Activated CD4-positive, alpha-beta T cell treated with anti-CD3 and anti-CD28 coated beads, Interleukin-10, Interleukin-2, amounts not matched to agents 100 ng/mL and 50 ng/mL, durations not matched to agents 16 hours and 8 hours (primary cell): ENCODE results near the gene SULF2.

Source experiments
- DNase-seq: peaks from one replicate; pipeline ENCODE4 v3.0.0-alpha.2; 2020

SULF2 gene

DNA sequence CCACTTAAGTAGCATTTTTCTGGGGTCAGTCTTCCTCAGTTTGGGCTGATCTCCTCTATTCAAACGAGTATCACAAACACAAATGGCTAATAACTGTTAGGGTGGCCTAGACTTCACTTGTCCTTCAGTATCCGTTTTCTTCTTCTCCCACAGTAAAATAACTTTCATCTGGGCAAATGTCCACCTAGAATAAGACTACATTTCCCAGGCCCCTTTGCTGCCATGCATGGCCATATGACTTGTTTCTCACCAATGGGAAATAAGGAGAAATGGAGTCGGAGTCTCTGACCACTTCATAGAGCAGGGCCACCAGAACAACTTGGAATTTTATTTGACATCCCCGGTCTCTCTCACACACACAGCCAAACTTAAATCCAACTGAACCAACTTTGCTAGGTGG is 51.4 kb downstream of the SULF2 start:
- no peak for DNase-seq

DNA sequence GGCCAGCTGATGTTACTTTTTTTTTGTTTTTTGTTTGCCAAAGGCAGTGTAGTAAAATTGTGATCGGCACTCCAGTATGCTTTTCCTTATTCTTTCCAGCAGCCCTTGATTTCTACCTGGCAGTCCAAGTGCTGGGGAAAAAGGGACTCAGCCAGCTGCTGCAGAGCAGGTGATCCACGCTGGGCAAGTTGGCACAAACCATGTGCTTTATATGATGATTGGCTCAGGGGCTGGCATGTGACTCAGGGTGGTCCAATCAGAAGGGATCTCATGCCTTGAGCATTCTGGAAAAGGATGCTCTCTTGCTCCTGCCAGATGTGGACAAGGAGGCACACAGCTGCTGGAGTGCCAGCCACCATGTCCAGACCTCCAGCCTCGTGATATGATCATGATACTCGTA is 54.5 kb downstream of the SULF2 start:
- DNase-seq, result no peak

DNA sequence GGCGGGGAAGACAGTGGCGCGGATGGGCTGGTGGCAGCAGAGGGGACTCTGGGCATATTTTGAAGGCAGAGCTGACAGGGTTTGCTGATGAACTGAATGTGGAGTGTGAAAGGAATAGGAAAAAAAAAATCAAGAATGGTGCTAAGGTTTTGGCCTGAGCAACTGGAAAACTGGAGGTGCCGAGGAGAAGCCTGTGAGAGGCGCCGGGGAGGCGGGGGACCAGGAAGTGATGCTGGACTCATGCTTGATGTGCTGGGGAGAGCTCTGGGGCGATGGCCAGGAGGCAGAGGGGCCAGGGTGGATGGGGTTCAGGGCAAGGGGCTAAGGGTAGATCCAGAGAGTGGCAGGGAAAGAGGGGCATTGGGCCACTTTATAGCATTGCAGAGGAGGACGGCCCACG is 55.8 kb downstream of the SULF2 start:
- no peak for DNase-seq

DNA sequence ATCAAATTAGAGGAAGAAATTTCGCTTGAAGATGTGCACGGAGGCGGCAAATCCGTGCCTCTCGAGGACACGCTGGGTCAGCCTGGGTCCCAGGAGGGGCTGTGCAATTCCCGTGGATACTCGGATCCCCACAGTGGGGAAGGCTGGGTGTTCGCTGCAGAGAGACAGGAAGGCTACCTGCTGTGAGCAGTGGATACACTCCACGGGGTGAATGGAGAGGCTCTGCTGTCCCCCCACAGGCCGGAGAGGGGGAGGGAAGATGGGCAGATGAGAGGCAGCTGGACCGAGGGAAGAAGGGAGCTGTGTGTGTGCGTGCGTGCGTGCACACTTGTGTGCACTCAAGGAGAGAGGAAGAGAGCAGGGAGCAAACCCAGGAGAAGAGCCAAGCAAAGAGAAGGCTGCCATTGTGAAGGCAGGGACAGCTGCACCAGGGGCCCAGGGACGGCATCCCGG is 57.3 kb downstream of the SULF2 start:
- no peak for DNase-seq

DNA sequence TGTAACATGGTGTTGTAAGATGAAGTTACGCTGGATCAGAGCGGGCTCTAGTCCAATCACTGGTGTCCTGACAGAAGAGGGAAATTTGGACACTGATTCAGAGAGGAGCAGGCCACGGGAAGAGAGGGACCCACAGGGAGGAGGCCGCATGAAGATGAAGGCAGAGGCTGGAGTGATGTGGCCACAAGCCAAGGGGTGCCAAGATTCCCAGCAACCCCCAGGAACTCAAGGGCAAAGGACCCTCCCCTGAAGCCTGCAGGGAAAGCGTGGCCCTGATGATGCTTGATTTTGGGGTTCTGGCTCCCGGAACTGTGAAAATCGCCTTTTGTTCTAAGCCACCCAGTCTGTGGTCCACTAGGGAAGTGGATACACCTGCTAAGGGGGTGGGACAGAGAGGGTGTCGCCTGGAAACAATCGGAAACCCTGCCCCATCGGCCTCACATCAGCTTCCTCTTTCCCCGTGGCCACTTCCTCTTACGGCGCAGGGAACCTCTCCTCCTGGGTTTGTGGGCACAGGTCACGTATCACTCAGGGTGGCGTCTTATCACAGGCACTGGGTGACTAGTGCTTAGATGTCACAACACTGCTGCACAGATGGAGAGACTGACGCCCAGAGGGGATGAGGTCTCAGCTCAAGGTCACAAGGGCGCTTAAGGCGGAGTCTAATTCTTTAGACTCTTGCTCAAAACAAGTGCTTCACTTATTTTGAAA is 58.0 kb downstream of the SULF2 start:
- peak; percentile 86 for DNase-seq

DNA sequence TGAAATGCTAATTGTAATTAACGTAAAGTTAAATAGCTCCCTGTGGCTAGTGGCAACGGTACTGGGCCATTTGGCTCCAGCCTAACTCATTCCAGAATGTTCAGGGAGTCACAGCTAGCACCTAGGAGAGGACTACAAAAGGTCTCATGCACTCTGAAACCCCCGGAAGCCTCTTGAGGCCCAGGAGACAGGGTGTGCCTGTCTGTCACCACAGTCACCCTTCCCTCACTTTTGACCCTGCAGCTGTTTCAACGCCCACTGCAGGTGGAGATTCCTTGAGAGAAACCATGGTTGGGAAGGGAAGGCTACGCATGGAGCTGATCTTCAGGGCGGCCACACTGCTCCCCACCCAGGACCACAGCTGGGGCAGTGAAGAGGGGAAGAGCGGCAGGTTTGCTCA is 58.6 kb downstream of the SULF2 start:
- DNase-seq, result no peak

DNA sequence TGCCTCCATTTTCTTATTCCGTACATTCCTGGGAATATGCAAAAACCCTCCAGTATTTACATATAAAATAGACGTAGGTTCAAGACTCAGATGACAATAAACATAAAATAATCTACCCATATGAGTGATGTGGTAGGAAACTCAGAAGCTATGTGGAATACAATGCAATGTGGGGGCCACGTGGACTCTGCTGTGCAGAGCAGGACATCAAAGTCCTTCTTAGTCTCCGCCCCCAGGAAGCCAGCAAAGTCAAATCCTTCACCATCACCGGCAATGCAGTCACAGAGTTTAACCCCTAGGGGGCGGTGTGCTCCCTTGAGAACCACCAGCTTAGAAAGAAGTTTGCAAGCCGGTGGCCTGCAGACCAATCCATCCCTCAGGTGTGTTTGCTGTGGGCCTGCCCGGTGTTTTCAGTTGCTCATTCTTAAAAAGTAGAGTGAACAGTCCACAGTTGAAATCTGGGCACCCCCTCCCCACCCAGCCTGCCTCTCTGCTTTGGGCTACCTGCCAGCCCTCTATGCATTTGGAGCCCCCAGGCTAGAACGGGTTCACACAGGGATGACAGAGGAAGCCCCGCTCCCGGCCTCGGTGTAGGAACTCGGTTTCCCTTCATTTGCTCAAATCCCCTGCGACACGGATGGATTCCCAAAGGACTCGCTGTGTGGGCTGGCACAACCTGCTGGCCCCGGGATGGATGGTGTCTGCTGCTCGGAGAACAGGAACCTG is 59.9 kb downstream of the SULF2 start:
- DNase-seq, result peak; percentile 91

DNA sequence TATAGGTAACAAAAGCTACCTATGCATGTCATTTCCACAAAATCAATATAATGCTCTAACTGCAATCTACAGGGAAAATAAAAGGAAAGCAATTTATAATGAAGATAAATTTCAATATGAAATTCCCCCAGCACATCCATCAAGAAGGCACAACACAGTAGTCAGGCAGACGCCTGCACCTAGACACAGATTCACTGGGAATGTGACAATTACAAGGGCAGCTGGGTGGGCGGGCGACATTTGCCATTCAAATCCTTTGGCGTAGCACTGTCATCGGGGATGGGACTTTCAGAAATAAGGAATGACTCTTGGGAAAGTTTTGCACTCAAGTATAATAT is 60.4 kb downstream of the SULF2 start:
- DNase-seq, result no peak

DNA sequence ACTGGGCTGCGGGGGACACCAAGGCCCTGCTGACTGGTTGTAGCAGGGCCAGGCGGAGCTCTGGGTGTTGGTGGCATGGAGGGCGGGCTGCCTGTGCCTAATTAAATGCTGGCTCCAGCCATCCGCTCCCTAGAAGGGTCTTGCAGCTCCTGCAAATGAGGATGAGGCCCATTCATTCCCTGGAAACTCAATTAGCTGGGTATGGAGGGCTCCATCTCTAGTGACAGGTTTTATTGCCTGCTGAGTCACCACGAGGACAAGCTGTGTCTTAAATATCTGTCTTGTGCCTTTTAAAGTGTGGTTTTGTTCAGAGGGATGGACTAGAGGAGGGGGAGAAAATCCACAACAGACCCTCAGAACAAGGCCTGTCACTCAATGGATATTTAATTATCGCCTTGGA is 60.9 kb downstream of the SULF2 start:
- no peak for DNase-seq

DNA sequence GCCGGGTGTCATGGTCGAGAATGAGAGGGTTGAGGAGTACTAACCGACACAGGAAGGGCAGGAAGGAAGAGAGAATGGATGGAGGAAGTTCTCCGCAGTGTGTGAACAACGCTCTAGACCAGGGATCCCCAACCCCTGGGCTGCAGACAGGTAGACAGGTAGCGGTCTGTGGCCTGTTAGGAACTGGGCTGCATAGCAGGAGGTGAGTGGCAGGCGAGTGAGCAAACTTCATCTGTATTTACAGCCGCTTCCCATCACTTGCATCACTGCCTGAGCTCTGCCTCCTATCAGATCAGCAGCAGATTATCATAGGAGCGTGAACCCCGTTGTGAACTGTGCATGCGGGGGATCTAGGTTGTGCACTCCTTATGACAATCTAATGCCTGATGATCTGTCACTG is 62.0 kb downstream of the SULF2 start:
- no peak for DNase-seq

DNA sequence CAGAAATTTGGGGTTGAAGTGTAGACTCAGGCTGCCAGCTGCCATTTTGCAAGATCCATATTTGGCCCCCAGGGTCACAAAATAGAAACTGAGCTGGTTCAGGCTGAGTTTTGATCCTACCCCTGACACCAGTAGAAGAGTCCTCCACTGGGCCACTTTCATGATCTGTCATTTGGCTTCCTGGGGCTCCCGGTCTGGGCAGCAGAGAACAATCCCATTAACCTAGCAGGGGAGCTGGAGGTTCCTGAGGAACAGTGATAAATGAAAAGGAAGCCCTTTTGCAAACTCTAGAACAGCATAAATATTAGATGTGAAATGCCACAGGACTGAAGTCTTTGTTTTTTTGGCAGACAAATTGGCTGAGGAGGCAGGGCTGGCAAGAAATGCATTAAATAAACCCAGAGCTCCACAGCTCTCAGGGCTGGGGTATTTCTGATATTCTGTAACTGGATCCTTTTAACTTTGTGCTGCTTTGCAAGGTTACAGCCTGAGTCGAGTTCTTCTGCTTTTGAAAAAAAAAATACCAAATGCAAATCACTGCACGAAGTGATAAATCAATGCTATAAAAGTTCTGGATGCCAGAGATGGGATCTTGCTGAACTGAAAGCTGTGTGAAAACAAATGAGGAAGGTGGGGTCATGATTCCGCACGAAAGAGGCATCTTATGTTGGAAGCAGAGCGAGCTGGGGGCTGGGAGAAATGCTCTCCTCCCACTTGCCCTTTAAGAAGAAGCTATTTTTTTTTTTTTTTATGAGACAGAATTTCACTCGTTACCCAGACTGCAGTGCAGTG is 64.4 kb downstream of the SULF2 start:
- DNase-seq, result no peak

DNA sequence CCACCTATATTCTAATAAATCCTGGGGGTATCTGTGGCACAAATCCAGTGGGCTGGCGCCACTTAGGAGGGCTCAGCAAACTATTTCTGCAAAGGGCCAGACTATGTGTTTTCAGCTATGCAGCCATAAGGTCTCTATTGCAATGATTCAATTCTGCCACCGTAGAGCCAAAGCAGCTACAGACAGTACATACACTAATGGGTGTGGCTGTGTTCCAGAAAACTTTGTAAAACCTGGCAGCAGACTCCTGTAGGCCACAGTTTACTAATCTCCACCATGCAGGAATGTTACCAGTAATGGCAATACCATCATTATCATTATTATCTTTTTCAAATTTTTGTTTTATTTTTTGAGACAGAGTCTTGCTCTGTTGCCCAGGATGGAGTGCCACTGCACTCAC is 65.7 kb downstream of the SULF2 start:
- DNase-seq, result no peak

DNA sequence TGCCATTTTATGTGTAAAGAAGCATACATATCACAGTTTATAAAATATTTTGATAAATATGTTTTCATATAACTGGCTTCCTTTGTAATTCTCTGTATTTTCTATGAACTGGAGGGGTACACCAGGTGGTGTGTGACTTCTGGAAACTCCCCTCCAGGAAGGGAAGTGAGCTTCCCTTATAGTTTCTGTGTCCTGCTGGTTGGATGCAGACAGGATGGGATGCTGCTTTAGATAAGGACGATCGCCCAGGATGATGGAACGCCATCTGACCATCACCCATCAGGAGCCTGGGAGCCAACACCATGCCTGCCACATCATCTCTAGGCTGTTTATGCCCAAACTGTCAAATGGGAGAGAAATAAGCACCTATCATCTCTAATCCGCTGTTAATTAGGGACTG is 66.1 kb downstream of the SULF2 start:
- DNase-seq, result no peak

DNA sequence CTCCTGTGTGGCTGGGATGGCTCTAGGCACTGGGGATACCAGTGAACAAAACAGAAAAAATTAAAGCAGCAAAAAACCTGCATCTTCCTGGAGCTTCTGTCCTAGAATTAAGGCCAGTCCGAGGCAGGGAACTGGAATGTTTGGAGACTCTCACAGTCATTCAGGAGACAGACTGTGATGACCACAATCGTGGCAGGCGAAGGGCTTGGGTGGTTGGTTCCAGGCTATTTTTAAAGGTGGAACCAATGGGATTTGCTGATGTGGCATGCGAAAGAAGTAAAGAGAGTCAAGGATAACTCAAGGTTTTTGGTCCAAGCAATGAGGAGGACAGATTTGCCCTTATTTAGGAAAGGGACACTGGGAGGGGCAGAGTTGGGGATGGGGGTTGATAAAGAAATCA is 66.9 kb downstream of the SULF2 start:
- no peak for DNase-seq

DNA sequence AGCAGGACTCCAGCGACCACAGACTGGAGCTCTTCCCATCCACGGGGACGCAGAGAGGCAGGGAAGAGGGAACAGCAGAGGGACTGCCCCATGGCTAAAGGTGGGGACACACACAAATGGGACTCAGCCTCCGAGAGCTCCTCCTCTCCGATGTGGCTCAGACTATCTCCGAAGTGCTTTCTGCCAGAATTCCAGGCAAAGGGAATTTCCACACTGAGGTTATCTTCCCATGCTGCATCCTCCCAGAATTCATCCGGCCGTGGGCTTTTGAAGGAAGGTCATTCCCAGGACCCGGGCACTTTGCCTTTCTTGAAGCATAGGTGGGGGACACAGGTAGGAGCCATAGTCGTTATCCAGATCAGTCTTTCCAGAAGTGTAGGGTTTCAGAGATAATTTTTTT is 67.9 kb downstream of the SULF2 start:
- no peak for DNase-seq

DNA sequence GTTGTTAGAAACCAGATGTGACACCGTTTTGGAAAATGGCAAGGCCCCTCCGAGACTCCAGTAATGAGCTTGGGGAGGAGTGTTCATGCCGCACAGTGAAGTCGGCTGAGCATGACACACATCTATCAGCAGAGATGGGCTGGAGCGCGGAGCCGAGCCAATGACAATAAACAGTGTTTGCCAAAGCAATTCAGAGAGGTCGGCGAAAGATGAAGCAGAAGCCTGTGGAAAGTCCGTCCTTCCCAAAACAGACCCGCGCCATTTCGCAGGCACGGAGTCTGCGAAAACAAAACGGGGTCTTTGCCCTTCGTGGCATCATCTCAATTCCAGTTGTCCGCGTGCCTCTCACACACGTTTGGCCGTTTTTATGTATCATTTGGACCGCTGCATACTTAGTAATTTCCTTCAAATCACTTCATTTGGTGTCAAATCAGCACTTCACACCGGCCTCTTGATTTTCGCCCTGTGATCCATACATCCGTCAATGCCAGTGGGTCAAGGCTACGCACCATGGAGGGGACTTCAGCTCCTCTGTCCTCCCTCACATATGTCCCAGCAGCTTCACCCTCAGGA is 71.3 kb downstream of the SULF2 start:
- no peak for DNase-seq

DNA sequence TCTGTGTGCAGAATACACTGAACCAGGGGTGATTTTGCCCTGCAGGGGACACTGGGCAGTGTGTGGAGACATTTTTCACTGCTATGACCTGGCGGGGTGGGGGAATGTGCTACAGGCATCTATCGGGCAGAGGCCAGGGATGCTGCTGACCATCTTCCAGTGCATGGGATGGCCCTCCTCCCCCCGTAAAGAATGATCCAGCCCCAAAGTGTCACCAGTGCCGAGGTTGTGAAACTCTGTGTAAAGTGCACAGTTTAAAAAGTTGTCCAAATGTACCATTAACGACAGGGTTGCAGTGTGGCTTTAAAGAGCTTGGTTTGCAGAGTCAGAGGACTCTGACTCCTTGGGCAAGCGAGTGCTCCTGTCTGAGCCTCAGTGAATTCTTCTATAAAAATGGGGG is 72.1 kb downstream of the SULF2 start:
- DNase-seq, result no peak

DNA sequence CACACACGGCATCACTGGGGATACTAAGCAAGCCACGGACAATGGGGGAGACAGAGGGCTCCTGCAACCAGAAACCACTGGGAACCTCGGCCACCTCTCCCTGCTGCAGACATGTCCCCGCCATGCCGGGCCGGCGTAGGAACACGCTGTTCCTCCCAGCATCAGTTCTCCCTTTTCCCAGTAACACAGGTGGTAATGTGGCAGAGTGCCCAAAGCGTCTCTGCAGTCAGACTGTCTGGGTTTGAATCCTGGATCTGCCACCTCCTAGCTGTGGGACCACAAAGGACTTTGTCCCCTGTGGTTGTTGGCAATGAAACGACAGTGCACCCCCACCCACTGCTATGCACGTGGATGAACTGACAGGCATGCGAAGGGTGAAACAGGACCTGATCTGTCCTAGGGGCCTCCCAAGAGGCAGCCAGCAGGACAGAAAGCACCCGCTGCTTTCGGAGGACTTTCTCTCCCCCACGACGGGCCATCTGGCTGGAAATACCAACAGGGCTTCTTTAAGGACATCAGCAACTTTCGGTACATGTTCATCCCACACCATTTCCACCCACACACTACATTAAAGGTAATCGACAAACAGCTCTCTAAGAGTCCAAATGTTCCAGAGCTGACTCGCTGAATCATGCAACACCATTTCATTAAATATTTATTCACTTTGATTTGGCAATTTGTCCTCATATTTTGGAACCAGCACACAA is 74.1 kb downstream of the SULF2 start:
- DNase-seq, result no peak

DNA sequence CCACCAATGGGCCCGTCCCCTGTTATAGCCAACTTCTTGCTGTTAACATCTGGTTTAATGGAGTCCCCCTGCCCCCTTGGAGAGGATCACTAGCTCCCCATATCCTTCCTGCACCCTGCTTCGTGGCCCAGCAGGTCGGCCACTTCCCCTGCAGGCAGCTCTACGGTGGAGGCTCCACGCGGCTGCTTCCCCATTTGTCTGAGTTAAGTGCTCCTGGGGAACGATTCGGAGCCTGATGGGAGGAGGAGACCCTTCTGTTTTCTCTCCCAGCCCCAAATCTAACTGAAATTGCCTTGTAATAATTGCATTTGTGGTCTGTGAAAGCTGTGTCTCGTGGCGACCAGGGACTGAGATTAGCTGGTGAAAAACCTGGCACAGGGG is 74.6 kb downstream of the SULF2 start:
- DNase-seq, result no peak

DNA sequence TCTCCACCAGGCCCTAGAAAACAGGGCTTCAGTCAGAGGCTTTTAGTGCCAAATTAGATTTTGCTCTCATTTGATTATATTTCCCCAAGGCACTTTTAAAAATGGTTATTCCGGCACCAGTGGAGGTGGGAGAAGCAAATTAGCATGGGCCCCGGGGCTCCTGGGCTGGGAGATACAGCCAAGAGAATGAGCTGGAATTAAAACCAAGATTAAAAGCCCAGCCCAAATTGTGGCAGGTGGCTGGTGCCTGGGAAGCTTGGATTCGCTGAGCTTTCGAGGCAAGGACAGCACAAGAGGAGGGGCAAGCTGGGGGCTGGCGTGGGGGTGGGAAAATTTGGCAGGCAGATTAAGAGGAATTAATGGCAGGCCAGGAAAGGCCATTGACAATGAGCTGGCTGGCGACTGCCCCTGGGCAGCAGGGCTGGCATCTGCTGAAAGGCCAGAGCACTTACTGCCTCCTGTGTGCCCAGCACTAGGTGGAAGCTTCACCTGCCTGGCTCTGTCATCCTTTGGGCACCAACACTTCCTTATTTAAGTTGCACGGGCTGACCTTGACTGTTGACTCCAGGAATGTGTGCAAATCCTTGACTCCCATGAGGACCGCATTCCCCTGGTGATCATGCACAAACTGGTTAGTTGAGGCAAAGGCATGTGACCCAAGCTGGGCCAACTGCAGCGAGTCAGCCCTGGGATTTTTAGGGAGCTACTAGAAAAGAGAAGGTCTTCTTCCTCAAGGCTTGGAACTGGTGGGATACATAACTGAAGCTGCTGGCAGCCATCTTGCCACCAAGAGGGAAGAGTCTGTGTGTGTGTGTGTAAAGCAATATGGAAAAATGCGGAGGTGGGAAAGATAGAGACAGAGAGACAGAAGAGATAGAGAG is 76.1 kb downstream of the SULF2 start:
- no peak for DNase-seq

DNA sequence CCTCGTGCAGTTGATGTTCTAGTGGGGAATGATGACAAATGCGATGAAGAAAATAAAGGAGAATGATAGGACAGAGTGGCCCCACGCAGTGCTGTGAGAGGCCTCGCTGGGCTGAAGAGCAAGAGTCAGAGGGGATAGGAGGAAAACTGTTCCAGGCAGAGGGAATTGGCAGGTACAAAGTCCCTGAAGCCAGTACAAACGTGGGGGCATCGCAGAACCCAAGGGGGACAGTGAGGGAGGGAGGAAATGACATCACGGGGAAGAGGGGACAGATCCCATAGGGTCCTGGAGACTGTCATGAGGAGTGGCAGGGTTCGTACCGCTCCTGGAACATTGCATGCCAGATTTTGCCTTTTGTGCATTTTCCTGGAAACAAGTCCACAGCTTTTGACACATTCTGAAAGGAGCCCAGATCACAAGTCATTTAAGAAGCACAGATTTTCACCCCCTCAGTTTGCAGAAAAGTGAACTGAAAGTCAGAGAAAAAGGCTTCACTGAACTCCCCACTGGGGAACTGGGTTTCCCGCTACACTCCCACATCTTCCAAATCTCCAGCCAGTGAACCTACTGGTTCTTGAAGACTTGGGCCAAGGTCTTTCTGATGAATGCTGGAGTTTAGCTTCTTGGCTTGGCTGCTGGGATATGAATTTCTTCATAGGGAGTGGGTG is 77.0 kb downstream of the SULF2 start:
- DNase-seq, result no peak

DNA sequence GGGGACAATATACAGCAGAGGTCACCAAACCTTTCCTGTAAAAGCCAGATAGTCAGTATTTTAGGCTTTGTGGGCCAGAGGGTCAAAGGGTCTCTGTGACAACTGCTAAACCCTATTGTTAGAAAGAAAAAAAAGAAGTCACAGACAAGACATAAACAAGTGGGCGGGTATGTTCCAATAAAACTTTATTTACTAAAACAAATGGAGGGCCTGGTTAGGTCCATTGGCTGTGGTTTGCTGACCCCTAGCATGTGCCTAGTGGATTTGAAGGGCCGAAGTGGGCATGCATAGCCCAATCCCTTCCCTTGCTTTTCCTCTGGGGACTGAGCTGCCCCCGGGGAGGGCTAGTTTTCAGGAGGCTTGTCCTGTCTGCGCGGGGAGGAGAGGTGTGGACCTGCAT is 78.9 kb downstream of the SULF2 start:
- DNase-seq, result no peak
